GM12873 (cell line): ENCODE data around the gene FOXE1.

Experiments used
- TF ChIP-seq, protein P1 (sequence below): IDR thresholded peaks from 2 replicates; pipeline ENCODE4 v1.5.1; 2012; ENCODE audit warnings: low read depth, mild to moderate bottlenecking, moderate library complexity, low read length, control low read depth; ENCODE audit not compliant: insufficient read depth; ENCODE audit errors: missing control alignments

The FOXE1 gene

DNA sequence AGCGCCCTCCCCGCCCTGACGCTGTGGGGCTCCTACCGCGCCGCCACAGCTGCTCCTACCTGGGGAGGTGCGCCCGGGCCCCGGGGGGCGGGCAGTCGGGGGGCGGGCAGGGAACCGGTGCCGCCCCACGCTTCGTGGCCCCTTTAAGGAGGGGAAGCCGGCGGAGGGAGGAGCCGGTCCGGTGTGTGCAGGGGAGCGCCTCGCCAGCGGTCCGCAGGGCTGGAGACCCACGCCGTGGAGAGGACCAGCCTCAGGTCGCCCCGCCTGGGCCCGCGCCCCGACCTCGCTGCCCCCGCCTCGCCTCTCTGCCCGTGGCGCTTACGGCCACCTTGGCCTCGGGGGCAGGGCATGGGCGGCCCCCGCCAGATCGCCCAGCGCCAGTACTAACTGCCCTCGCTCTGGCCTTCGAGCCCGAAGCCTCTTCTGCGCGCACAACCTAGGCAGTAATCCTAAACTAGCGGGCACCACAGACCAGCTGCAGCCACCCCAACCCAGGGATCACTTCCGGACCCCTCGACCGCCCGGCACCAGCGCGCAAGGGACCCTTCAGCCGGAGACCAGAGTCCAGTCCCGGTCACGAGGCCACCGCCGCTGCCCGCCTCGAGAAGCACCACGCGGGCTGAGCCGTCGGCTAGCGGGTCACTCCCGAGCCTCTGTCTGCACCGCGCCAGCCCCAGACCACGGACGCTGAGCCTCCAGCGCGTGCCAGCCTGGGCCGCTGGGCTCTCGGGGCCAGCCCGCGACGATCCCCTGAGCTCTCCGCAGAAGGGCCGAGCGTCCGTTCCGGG lies at the start of gene FOXE1:
TSS of gene FOXE1 (plus strand) at position 171 of the 788 bp plus-strand sequence. CDS start 689 bp downstream, outside the sequence.
- TF ChIP-seq, protein P1, sequence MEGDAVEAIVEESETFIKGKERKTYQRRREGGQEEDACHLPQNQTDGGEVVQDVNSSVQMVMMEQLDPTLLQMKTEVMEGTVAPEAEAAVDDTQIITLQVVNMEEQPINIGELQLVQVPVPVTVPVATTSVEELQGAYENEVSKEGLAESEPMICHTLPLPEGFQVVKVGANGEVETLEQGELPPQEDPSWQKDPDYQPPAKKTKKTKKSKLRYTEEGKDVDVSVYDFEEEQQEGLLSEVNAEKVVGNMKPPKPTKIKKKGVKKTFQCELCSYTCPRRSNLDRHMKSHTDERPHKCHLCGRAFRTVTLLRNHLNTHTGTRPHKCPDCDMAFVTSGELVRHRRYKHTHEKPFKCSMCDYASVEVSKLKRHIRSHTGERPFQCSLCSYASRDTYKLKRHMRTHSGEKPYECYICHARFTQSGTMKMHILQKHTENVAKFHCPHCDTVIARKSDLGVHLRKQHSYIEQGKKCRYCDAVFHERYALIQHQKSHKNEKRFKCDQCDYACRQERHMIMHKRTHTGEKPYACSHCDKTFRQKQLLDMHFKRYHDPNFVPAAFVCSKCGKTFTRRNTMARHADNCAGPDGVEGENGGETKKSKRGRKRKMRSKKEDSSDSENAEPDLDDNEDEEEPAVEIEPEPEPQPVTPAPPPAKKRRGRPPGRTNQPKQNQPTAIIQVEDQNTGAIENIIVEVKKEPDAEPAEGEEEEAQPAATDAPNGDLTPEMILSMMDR: no peak

DNA sequence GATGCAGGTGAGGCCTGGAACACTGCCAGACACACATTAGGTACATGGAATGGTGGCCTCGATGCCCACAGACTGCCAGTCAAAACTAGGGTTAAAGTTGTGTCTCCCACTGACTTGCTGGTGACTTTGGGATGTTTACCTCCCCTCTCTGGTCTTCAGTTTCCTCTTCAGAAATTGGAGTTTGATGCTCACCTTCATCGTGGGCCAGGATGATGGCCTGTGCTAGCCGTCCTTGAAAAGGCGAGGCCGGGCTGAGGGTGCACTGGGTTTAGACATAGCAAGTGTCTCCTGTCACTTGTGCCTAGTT lies 49.0 kb upstream of the FOXE1 start:
- TF ChIP-seq, protein P1: no peak

DNA sequence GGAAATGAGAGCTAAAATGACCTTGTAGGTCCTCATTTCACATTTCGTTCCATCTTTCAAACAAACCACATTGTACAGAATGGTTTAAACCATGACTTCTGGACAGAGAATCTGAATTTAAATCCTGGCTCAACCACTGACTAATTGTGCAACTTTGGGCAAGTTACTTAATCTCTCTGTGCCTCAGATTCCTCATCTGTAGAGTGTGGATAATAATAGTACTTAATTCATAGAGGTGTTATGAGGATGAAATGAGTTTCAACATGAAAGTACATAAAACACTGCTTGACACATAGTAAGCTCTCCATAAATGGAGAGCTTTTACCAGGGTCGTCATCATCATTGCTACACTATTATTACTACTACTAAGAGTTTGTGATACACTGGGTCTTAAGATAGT lies 46.3 kb upstream of the FOXE1 start:
- TF ChIP-seq, protein P1: no peak

DNA sequence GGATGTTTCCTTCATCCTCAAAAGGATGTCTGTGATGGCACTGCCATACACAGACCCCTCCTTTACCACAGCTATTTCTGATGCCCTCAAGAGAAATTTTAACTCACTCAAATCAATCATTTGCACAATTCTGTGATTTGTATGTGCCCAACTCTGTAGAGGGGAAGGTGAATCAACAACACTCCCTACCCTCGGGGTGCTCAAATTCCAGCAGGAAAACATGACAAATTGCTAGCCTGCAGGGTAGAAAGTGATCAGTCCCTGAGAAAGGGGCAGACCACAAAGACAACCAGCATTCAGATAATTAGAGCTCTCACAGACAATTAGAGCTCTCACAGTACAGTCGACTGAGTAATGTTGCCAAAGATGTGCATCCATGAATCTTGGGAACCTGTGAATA lies 45.3 kb upstream of the FOXE1 start:
- TF ChIP-seq, protein P1: no peak

DNA sequence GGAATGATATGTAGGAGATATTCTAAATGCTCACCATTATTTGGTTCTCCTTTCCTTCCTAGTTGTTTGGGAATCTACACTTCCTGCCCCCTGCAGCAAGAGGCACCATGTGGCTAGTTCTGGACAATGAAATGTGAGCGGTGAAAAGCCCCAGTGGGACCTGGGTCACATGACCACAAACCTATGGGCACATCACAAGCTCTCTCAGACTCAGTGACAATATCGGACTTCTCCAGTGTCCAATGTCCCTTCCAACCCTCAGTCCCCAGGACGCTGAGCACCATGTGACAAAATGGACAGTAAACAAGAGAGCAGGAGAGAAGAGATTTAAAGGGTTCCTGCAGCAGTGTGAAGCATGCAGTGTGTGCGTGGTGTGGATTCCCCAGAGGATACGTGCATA lies 44.6 kb upstream of the FOXE1 start:
- TF ChIP-seq, protein P1: no peak

DNA sequence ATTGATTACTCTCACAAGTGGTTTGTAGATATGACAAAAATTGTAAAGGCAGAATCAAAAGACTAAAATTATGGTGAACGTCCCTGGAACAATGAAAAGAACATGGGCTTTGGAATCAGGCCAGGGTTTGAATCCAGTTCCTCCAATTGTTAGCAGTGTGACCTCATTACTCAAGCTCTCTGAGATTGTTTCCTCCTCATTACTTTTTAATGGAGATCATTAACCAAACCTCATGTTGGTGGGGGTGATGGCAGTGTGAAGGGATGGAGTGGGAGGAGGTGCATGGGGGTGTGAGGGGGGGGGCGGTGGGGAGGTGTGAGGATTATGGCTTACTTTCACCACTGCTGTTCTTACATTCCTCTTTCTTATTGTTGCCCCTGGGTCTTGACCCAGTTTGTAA lies 44.1 kb upstream of the FOXE1 start:
- TF ChIP-seq, protein P1: no peak

DNA sequence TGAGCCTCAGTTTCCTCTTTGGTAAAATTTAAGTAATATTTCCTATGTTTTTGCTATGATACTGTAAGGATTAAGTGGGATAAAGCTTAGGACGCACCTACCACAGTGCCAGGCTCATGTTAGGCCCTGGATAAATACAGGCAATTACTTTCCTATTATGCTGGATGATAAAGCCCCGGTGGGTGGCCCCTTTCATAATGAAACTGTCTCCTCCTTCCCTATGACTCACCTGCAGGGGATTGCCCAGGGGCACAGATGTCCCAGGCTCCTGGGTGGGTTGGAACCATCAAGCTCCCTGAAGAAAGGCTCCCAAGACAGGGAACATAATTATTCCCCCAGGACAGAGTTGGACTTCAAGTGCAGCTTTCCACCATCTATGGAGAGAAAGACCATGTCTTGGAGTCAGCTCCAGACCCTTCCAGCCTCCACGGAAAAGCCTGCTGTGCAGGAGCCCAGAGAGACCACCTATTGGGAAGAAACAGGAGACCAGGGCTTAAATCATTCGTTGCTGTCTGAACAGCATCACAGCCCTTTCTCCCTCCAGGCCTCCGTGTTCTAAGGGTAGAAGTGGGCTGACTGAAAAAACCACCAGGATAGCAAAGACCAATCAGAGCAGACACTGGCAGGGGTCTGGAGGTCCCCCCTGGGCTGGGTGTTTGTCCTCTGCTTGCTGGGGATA lies 43.2 kb upstream of the FOXE1 start:
- TF ChIP-seq, protein P1: no peak
